ENCODE data around the gene TRIM61.
"Not testable (repeated sequence)": the region's sequence is repeated elsewhere in the genome, so short reads cannot be mapped to it uniquely, and the experiment has no call there.

The TRIM61 gene

GRCh38 chr4:164935865-164936606, 41.4 kb downstream of the TRIM61 start:
- not testable (repeated sequence) for H3K4me1 ChIP-seq (ENCODE audit: control insufficient read depth, insufficient read depth, low read length); H3K27ac ChIP-seq (ENCODE audit: low read length); H3K9me3 ChIP-seq (ENCODE audit: control insufficient read depth in 2 of 2, low read length in 2 of 2); H3K9ac ChIP-seq (ENCODE audit: low read length in 2 of 2); H3K4me3 ChIP-seq (ENCODE audit: low read length in 2 of 2); H3K27me3 ChIP-seq (ENCODE audit: control insufficient read depth in 1 of 2, insufficient read depth in 2 of 2, low read length in 2 of 2); H3K36me3 ChIP-seq (ENCODE audit: control insufficient read depth in 2 of 2, insufficient read depth in 2 of 2, low read length in 2 of 2)

GRCh38 chr4:164935363-164935762, 42.1 kb downstream of the TRIM61 start:
- Histone ChIP-seq H3K9ac (ENCODE audit: low read length in 2 of 2) (no peak overlapping the region), H3K27me3 (ENCODE audit: control insufficient read depth in 1 of 2, insufficient read depth in 2 of 2, low read length in 2 of 2) (no peaks in the 10 kb centered on the region), H3K9me3 (ENCODE audit: control insufficient read depth in 2 of 2, low read length in 2 of 2) (no peaks in the 10 kb centered on the region)

GRCh38 chr4:164933244-164933643, 44.2 kb downstream of the TRIM61 start:
- H3K27ac ChIP-seq (ENCODE audit: low read length) = no peak overlapping the region
- no peak overlapping the region for H3K4me3 ChIP-seq (ENCODE audit: low read length in 2 of 2)
- no peaks in the 10 kb centered on the region for H3K4me1 ChIP-seq (ENCODE audit: control insufficient read depth, insufficient read depth, low read length)
- no peak overlapping the region for H3K9ac ChIP-seq (ENCODE audit: low read length in 2 of 2)
- no peaks in the 10 kb centered on the region for H3K9me3 ChIP-seq (ENCODE audit: control insufficient read depth in 2 of 2, low read length in 2 of 2)
- no peaks in the 10 kb centered on the region for H3K27me3 ChIP-seq (ENCODE audit: control insufficient read depth in 1 of 2, insufficient read depth in 2 of 2, low read length in 2 of 2)
- H3K36me3 ChIP-seq (ENCODE audit: control insufficient read depth in 2 of 2, insufficient read depth in 2 of 2, low read length in 2 of 2) = no peaks in the 10 kb centered on the region

More at GRCh38 chr4:164935363-164935762, 42.1 kb downstream of the TRIM61 start:
- Histone ChIP-seq H3K36me3 (ENCODE audit: control insufficient read depth in 2 of 2, insufficient read depth in 2 of 2, low read length in 2 of 2) (no peaks in the 10 kb centered on the region), H3K4me1 (ENCODE audit: control insufficient read depth, insufficient read depth, low read length) (no peaks in the 10 kb centered on the region), H3K27ac (ENCODE audit: low read length) (no peak overlapping the region), H3K4me3 (ENCODE audit: low read length in 2 of 2) (no peak overlapping the region)

- no peaks in the 10 kb centered on the region for H3K36me3 ChIP-seq (ENCODE audit: control insufficient read depth in 2 of 2, insufficient read depth in 2 of 2, low read length in 2 of 2)
- no peaks in the 10 kb centered on the region for H3K27me3 ChIP-seq (ENCODE audit: control insufficient read depth in 1 of 2, insufficient read depth in 2 of 2, low read length in 2 of 2)
- H3K4me1 ChIP-seq (ENCODE audit: control insufficient read depth, insufficient read depth, low read length) = no peaks in the 10 kb centered on the region
- no peak overlapping the region for H3K27ac ChIP-seq (ENCODE audit: low read length)
- H3K9me3 ChIP-seq (ENCODE audit: control insufficient read depth in 2 of 2, low read length in 2 of 2) = no peaks in the 10 kb centered on the region
- H3K9ac ChIP-seq (ENCODE audit: low read length in 2 of 2) = no peak overlapping the region
- no peak overlapping the region for H3K4me3 ChIP-seq (ENCODE audit: low read length in 2 of 2)
Observed at GRCh38 chr4:164931551-164932324, 45.7 kb downstream of the TRIM61 start.

GRCh38 chr4:164930647-164931046, 46.8 kb downstream of the TRIM61 start:
- Histone ChIP-seq H3K27me3 (ENCODE audit: control insufficient read depth in 1 of 2, insufficient read depth in 2 of 2, low read length in 2 of 2) (no peaks in the 10 kb centered on the region), H3K36me3 (ENCODE audit: control insufficient read depth in 2 of 2, insufficient read depth in 2 of 2, low read length in 2 of 2) (no peaks in the 10 kb centered on the region), H3K9ac (ENCODE audit: low read length in 2 of 2) (no peak overlapping the region), H3K4me1 (ENCODE audit: control insufficient read depth, insufficient read depth, low read length) (no peaks in the 10 kb centered on the region), H3K9me3 (ENCODE audit: control insufficient read depth in 2 of 2, low read length in 2 of 2) (no peaks in the 10 kb centered on the region), H3K4me3 (ENCODE audit: low read length in 2 of 2) (no peak overlapping the region), H3K27ac (ENCODE audit: low read length) (no peak overlapping the region)

- H3K9me3 ChIP-seq (ENCODE audit: control insufficient read depth in 2 of 2, low read length in 2 of 2); H3K27ac ChIP-seq (ENCODE audit: low read length); H3K36me3 ChIP-seq (ENCODE audit: control insufficient read depth in 2 of 2, insufficient read depth in 2 of 2, low read length in 2 of 2); H3K27me3 ChIP-seq (ENCODE audit: control insufficient read depth in 1 of 2, insufficient read depth in 2 of 2, low read length in 2 of 2); H3K4me1 ChIP-seq (ENCODE audit: control insufficient read depth, insufficient read depth, low read length); H3K4me3 ChIP-seq (ENCODE audit: low read length in 2 of 2); H3K9ac ChIP-seq (ENCODE audit: low read length in 2 of 2): not testable (repeated sequence)
Observed at GRCh38 chr4:164927101-164927500, 50.4 kb downstream of the TRIM61 start.

GRCh38 chr4:164926301-164926700, 51.2 kb downstream of the TRIM61 start:
- Histone ChIP-seq H3K9me3 (ENCODE audit: control insufficient read depth in 2 of 2, low read length in 2 of 2) (peaks cover 0 to 4% of the 10 kb centered on the region in 2 donors), H3K9ac (ENCODE audit: low read length in 2 of 2) (no peak overlapping the region), H3K27me3 (ENCODE audit: control insufficient read depth in 1 of 2, insufficient read depth in 2 of 2, low read length in 2 of 2) (no peaks in the 10 kb centered on the region), H3K27ac (ENCODE audit: low read length) (no peak overlapping the region), H3K4me3 (ENCODE audit: low read length in 2 of 2) (no peak overlapping the region), H3K4me1 (ENCODE audit: control insufficient read depth, insufficient read depth, low read length) (no peaks in the 10 kb centered on the region), H3K36me3 (ENCODE audit: control insufficient read depth in 2 of 2, insufficient read depth in 2 of 2, low read length in 2 of 2) (no peaks in the 10 kb centered on the region)

GRCh38 chr4:164924670-164925238, 52.7 kb downstream of the TRIM61 start:
- no peak overlapping the region for H3K27ac ChIP-seq (ENCODE audit: low read length)
- H3K4me3 ChIP-seq (ENCODE audit: low read length in 2 of 2) = no peak overlapping the region
- H3K4me1 ChIP-seq (ENCODE audit: control insufficient read depth, insufficient read depth, low read length) = no peaks in the 10 kb centered on the region
- H3K36me3 ChIP-seq (ENCODE audit: control insufficient read depth in 2 of 2, insufficient read depth in 2 of 2, low read length in 2 of 2) = no peaks in the 10 kb centered on the region
- H3K9me3 ChIP-seq (ENCODE audit: control insufficient read depth in 2 of 2, low read length in 2 of 2) = peaks cover 0 to 4% of the 10 kb centered on the region in 2 donors
- H3K9ac ChIP-seq (ENCODE audit: low read length in 2 of 2) = no peak overlapping the region
- H3K27me3 ChIP-seq (ENCODE audit: control insufficient read depth in 1 of 2, insufficient read depth in 2 of 2, low read length in 2 of 2) = no peaks in the 10 kb centered on the region

GRCh38 chr4:164918956-164919355, 58.5 kb downstream of the TRIM61 start:
- no peaks in the 10 kb centered on the region for H3K4me1 ChIP-seq (ENCODE audit: control insufficient read depth, insufficient read depth, low read length)
- H3K4me3 ChIP-seq (ENCODE audit: low read length in 2 of 2) = no peak overlapping the region
- no peaks in the 10 kb centered on the region for H3K36me3 ChIP-seq (ENCODE audit: control insufficient read depth in 2 of 2, insufficient read depth in 2 of 2, low read length in 2 of 2)
- H3K27ac ChIP-seq (ENCODE audit: low read length) = no peak overlapping the region
- H3K27me3 ChIP-seq (ENCODE audit: control insufficient read depth in 1 of 2, insufficient read depth in 2 of 2, low read length in 2 of 2) = no peaks in the 10 kb centered on the region
- peaks cover 0 to 4% of the 10 kb centered on the region in 2 donors for H3K9me3 ChIP-seq (ENCODE audit: control insufficient read depth in 2 of 2, low read length in 2 of 2)
- H3K9ac ChIP-seq (ENCODE audit: low read length in 2 of 2) = no peak overlapping the region

Data from stomach smooth muscle (tissue), 2 donors.